Measurements from ENCODE around the gene PDE1C.

DNA sequence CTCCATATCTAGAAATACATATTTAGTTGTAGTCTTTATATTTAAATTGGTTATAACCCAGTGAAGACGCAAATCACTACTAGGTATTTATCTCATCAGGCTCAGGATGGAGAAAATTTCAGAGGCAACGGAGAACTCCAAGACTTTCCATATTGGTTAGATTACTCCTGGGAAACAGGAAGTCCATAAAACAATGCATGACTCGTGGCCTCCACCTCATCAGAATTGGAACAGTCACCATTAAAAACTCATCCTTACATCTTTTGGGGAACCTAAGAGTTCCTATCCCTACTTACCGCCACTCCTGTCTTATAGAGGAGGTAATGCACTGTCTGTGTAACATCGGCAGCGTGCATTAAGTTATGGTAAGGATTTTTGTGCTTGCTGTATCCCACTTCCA lies 205.6 kb downstream of the PDE1C start:
- TF ChIP-seq, protein P1, sequence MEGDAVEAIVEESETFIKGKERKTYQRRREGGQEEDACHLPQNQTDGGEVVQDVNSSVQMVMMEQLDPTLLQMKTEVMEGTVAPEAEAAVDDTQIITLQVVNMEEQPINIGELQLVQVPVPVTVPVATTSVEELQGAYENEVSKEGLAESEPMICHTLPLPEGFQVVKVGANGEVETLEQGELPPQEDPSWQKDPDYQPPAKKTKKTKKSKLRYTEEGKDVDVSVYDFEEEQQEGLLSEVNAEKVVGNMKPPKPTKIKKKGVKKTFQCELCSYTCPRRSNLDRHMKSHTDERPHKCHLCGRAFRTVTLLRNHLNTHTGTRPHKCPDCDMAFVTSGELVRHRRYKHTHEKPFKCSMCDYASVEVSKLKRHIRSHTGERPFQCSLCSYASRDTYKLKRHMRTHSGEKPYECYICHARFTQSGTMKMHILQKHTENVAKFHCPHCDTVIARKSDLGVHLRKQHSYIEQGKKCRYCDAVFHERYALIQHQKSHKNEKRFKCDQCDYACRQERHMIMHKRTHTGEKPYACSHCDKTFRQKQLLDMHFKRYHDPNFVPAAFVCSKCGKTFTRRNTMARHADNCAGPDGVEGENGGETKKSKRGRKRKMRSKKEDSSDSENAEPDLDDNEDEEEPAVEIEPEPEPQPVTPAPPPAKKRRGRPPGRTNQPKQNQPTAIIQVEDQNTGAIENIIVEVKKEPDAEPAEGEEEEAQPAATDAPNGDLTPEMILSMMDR (IDR thresholded peaks at IDR 0.05), result no peak
- no peak for TF ChIP-seq ZFX (IDR thresholded peaks at IDR 0.05; ENCODE audit: borderline replicate concordance)
